Thoracic aorta (tissue), 2 donors: Measurements from ENCODE around the gene ELOVL3. TPM values are rescaled to one million over a fixed set of nuclear protein-coding genes. Genes with fewer than 3 reads are reported as not detected.

Source experiments
- ATAC-seq: fragments of 150-250 bp; one replicate; pipeline ENCODE4 v1.8.0; 2017; ENCODE audit warnings: low read depth; ENCODE audit not compliant: insufficient number of reproducible peaks, low FRiP score
- DNase-seq: peaks from one replicate; pipeline ENCODE4 v3.0.0-alpha.2; 2020; ENCODE audit warnings: low spot score
- H3K27ac ChIP-seq, 2 donors: fragments of 200-600 bp; sonication (generic); 1 replicate in 1 of 2; 2 replicates in 1 of 2; pipeline ENCODE4 v1.5.1; 2016; ENCODE audit warnings: mild to moderate bottlenecking in 2 of 2, moderate library complexity in 2 of 2
- H3K27me3 ChIP-seq: fragments of 200-600 bp; sonication (generic); replicated peaks from 2 replicates; pipeline ENCODE4 v1.6.0; 2016; ENCODE audit warnings: mild to moderate bottlenecking; ENCODE audit not compliant: insufficient read depth
- H3K36me3 ChIP-seq: fragments of 200-600 bp; sonication (generic); one replicate; pipeline ENCODE4 v1.5.1; 2016
- H3K4me1 ChIP-seq, 2 donors: fragments of 200-600 bp; sonication (generic); 1 replicate in 1 of 2; 2 replicates in 1 of 2; pipeline versions ENCODE4 v1.5.1 to v1.6.0; 2016; ENCODE audit warnings: low read depth in 2 of 2, mild to moderate bottlenecking in 1 of 2; ENCODE audit not compliant: control insufficient read depth in 1 of 2
- H3K4me3 ChIP-seq: fragments of 200-600 bp; sonication (generic); 2 replicates; pipeline ENCODE4 v1.5.1; 2016; ENCODE audit warnings: mild to moderate bottlenecking
- H3K9me3 ChIP-seq: fragments of 200-600 bp; sonication (generic); 2 replicates; pipeline ENCODE4 v1.5.1; 2016
- CTCF ChIP-seq: fragments of 200-600 bp; sonication (generic); IDR thresholded peaks from one replicate; pipeline ENCODE4 v1.5.1; 2019; ENCODE audit warnings: antibody characterized with exemption
- total RNA-seq, 2 donors: library from RNA; depleted of rRNA; stranded (reverse); fragments of >200 nt; gene quantifications; one replicate each; pipeline versions ENCODE4 v1.1.0 to v1.2.3, GENCODE V29; 2016

The ELOVL3 gene
- total RNA-seq, 2 donors from 2014 or later, result not detected

- Histone ChIP-seq H3K27me3 (no peaks in the 10 kb centered on the region), H3K4me1 (no peaks in the 10 kb centered on the region), H3K36me3 (no peaks in the 10 kb centered on the region), H3K4me3 (no peak overlapping the region), H3K9me3 (no peaks in the 10 kb centered on the region), H3K27ac (no peak overlapping the region)
- TF ChIP-seq CTCF, result no peak
- DNase-seq, result no peak
- no peak for ATAC-seq
Measured at GRCh38 chr10:102191956-102192355, 34.1 kb upstream of the ELOVL3 start.

- ATAC-seq (no peak), DNase-seq (no peak)
- H3K4me3 ChIP-seq, result no peak overlapping the region
- no peaks in the 10 kb centered on the region for H3K27me3 ChIP-seq
- no peak overlapping the region for H3K27ac ChIP-seq
- H3K9me3 ChIP-seq, result no peaks in the 10 kb centered on the region
- H3K36me3 ChIP-seq, result no peaks in the 10 kb centered on the region
- H3K4me1 ChIP-seq, result no peaks in the 10 kb centered on the region
- TF ChIP-seq CTCF, result no peak
Measured at GRCh38 chr10:102195296-102195870, 30.7 kb upstream of the ELOVL3 start.

GRCh38 chr10:102196893-102197292, 29.2 kb upstream of the ELOVL3 start:
- no peak for ATAC-seq

GRCh38 chr10:102198027-102198426, 28.1 kb upstream of the ELOVL3 start:
- no peaks in the 10 kb centered on the region for H3K36me3 ChIP-seq
- no peak for DNase-seq
- no peak overlapping the region for H3K27ac ChIP-seq

More at GRCh38 chr10:102196893-102197292, 29.2 kb upstream of the ELOVL3 start:
- no peaks in the 10 kb centered on the region for H3K4me1 ChIP-seq
- no peaks in the 10 kb centered on the region for H3K36me3 ChIP-seq
- DNase-seq, result no peak
- no peak for TF ChIP-seq CTCF
- H3K27ac ChIP-seq, result no peak overlapping the region
- H3K27me3 ChIP-seq, result no peaks in the 10 kb centered on the region
- no peaks in the 10 kb centered on the region for H3K9me3 ChIP-seq
- no peak overlapping the region for H3K4me3 ChIP-seq

More at GRCh38 chr10:102198027-102198426, 28.1 kb upstream of the ELOVL3 start:
- Histone ChIP-seq H3K9me3 (no peaks in the 10 kb centered on the region), H3K27me3 (no peaks in the 10 kb centered on the region), H3K4me1 (no peaks in the 10 kb centered on the region), H3K4me3 (no peak overlapping the region)
- TF ChIP-seq CTCF, result no peak
- ATAC-seq, result no peak
